Natural killer cell (primary cell): ENCODE measurements around the gene LCN15. TPM values are rescaled to one million over a fixed set of nuclear protein-coding genes. Genes with fewer than 3 reads are reported as not detected.
A peak's percentile ranks its signal among the peaks of the same experiment; 100 is the strongest.
"Not testable (repeated sequence)": the region's sequence is repeated elsewhere in the genome, so short reads cannot be mapped to it uniquely, and the experiment has no call there.

ENCODE experiments used
- ATAC-seq, 3 donors: fragments of 150-1000 bp in 2 of 3; fragments of 200-7000 bp in 1 of 3; cut with Tn5 transposase; 1 replicate in 1 of 3; 2 replicates in 2 of 3; pipeline ENCODE4 v1.10.0; 2021; ENCODE audit warnings: mild to moderate bottlenecking in 2 of 3, moderate library complexity in 2 of 3
- DNase-seq, 2 donors: peaks; one replicate each; pipeline versions ENCODE4 v3.0.0 to v3.0.0-alpha.2; 2013 to 2021; ENCODE audit warnings: mixed read lengths in 1 of 2
- H3K27ac ChIP-seq: one replicate; pipeline ENCODE4 v1.5.1; 2013; ENCODE audit warnings: mild to moderate bottlenecking, low read length
- H3K27me3 ChIP-seq: one replicate; pipeline ENCODE4 v1.6.1; 2013; ENCODE audit warnings: low read length; ENCODE audit not compliant: control insufficient read depth, insufficient read depth
- H3K36me3 ChIP-seq: one replicate; pipeline ENCODE4 v1.6.1; 2013; ENCODE audit warnings: low read length; ENCODE audit not compliant: control insufficient read depth, insufficient read depth
- H3K4me1 ChIP-seq: one replicate; pipeline ENCODE4 v1.6.1; 2013; ENCODE audit warnings: low read length; ENCODE audit not compliant: control insufficient read depth, insufficient read depth
- H3K4me3 ChIP-seq: one replicate; pipeline ENCODE4 v1.5.1; 2013; ENCODE audit warnings: low read length
- H3K9me3 ChIP-seq: one replicate; pipeline ENCODE4 v1.6.1; 2013; ENCODE audit warnings: low read length; ENCODE audit not compliant: control insufficient read depth, insufficient read depth
- H3K27ac Mint-ChIP-seq, 2 donors: one replicate each; pipeline ENCODE4 v1.8.0; 2022; ENCODE audit warnings: mild to moderate bottlenecking in 2 of 2, mixed read lengths in 2 of 2, moderate library complexity in 1 of 2
- H3K27me3 Mint-ChIP-seq, 2 donors: one replicate each; pipeline ENCODE4 v1.8.0; 2022; ENCODE audit warnings: low read depth in 2 of 2, mixed read lengths in 2 of 2
- H3K36me3 Mint-ChIP-seq: one replicate; pipeline ENCODE4 v1.8.0; 2022; ENCODE audit warnings: mixed read lengths
- H3K4me1 Mint-ChIP-seq, 2 donors: one replicate each; pipeline ENCODE4 v1.8.0; 2022; ENCODE audit warnings: mixed read lengths in 2 of 2
- H3K4me3 Mint-ChIP-seq: one replicate; pipeline ENCODE4 v1.8.0; 2022; ENCODE audit warnings: mild to moderate bottlenecking, moderate library complexity, mixed read lengths
- H3K9me3 Mint-ChIP-seq, 2 donors: one replicate each; pipeline ENCODE4 v1.8.0; 2022; ENCODE audit warnings: mixed read lengths in 2 of 2
- WGBS: methylation state at CpG from one replicate; pipeline ENCODE4 v1.1.7; 2013; ENCODE audit warnings: missing lambda C conversion rate; ENCODE audit not compliant: insufficient coverage; 5-methylcytosine and 5-hydroxymethylcytosine counted together
- intact Hi-C: fragments of 100-400 bp; cut with micrococcal nuclease; formaldehyde crosslinking; loops from one replicate; pipeline ENCODE4 v1.14.2; 2022
- total RNA-seq, 4 donors: library from RNA; stranded (reverse); fragments of 120-200 nt in 1 of 4; gene quantifications; one replicate each; pipeline versions ENCODE4 v1.2.3 to v1.2.4, GENCODE V29; 2013 to 2022
- TF ChIP-seq, protein P1 (sequence below): fragments of 200-600 bp; IDR thresholded peaks from one replicate; pipeline ENCODE4 v1.8.0; 2022; ENCODE audit warnings: antibody characterized with exemption

LCN15 gene
- total RNA-seq, 3 donors from 2014 or later (not counting 1 experiment from before 2014, with no cell fraction given): not detected

DNA sequence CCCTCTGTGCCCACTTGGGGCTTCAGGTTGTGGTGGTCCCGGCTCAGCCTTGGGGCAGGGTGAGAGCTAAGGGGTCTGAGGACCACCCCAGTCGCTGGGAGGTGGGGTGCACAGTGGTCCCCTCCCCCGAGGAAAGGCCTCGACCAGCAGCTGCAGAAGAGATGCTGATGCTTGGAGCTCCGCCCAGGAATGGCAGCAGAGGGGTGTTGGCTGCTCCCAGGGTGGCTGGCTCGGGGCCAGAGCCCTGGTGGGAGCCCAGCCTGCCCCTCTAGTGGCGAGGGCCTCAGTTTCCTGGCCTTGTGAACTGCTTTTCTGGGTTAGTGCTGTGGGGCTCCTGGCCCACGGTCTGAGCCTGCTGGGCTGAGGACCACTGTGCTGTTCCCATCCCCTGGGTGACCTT is 50.8 kb downstream of the LCN15 start:
- H3K4me3 ChIP-seq: no peak overlapping the region
- no peak for ATAC-seq

DNA sequence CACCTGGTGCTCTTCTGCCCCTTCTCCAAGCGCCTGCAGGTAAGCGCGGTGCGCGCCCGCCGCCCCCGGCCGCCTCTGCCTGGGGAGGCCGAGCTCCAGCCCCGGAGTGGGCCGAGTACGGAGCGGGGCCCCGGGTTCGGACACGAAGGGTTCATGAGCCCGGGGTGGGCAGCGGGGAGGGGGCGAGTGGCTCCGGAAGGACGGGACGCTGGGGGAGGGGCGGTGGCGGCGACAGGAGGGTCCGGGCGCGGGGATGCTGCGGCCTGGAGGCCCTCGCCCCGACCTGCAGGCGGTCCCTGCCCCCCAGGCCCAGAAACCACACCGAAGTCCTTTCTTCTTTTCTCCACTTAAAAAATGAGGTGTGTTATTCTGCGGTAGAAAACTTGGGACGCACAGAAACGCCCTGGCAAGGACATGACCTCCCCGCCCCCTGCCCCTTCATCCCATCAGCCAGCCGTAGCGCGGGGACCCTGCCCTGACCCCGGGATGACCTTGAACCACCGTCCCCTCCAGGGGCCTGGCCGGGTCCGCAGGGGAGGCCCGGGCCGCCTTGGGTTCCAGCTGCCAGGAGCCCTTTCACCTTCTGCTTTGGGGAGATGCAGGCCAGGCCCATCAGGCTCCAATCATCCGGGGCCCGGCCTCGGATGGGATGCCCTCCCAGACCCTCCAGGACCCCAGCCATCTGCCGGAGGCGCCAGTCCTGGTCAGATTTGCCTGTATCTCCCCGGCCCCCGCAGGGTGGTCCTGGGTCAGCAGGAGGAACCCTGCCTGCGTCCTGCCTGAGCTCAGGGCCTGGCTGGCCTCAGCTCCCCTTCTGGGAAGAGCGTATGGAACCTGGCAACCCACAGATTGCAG is 51.4 kb downstream of the LCN15 start:
- ATAC-seq: no peak
- DNase-seq: no peak
- peaks cover 24 to 35% of the 10 kb centered on the region in 2 donors for H3K27me3 Mint-ChIP-seq
- Histone ChIP-seq H3K27ac (no peak overlapping the region), H3K27me3 (peaks cover 14% of the 10 kb centered on the region), H3K4me1 (peaks cover 14% of the 10 kb centered on the region), H3K9me3 (no peaks in the 10 kb centered on the region), H3K36me3 (no peaks in the 10 kb centered on the region), H3K4me3 (no peak overlapping the region)
- no peaks in the 10 kb centered on the region for H3K9me3 Mint-ChIP-seq
- H3K4me3 Mint-ChIP-seq: no peak overlapping the region
- H3K4me1 Mint-ChIP-seq: peaks cover 6 to 7% of the 10 kb centered on the region in 2 donors
- TF ChIP-seq, protein P1, sequence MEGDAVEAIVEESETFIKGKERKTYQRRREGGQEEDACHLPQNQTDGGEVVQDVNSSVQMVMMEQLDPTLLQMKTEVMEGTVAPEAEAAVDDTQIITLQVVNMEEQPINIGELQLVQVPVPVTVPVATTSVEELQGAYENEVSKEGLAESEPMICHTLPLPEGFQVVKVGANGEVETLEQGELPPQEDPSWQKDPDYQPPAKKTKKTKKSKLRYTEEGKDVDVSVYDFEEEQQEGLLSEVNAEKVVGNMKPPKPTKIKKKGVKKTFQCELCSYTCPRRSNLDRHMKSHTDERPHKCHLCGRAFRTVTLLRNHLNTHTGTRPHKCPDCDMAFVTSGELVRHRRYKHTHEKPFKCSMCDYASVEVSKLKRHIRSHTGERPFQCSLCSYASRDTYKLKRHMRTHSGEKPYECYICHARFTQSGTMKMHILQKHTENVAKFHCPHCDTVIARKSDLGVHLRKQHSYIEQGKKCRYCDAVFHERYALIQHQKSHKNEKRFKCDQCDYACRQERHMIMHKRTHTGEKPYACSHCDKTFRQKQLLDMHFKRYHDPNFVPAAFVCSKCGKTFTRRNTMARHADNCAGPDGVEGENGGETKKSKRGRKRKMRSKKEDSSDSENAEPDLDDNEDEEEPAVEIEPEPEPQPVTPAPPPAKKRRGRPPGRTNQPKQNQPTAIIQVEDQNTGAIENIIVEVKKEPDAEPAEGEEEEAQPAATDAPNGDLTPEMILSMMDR: no peak
- H3K36me3 Mint-ChIP-seq: no peaks in the 10 kb centered on the region
- WGBS: 7% methylated on average over 52 of the region's 56 CpGs
- no peak overlapping the region for H3K27ac Mint-ChIP-seq
- intact Hi-C loops: no loop called here

More for the DNA sequence above, 50.8 kb downstream of the LCN15 start:
- Mint-ChIP-seq H3K36me3 (no peaks in the 10 kb centered on the region), H3K27me3 (peaks cover 24 to 32% of the 10 kb centered on the region in 2 donors), H3K9me3 (no peaks in the 10 kb centered on the region), H3K4me1 (peaks cover 6 to 7% of the 10 kb centered on the region in 2 donors), H3K27ac (no peak overlapping the region), H3K4me3 (no peak overlapping the region)
- H3K9me3 ChIP-seq: no peaks in the 10 kb centered on the region
- DNase-seq: no peak
- H3K27me3 ChIP-seq: peaks cover 14% of the 10 kb centered on the region
- no peaks in the 10 kb centered on the region for H3K36me3 ChIP-seq
- H3K4me1 ChIP-seq: peaks cover 15% of the 10 kb centered on the region
- TF ChIP-seq, protein P1: no peak
- intact Hi-C loops: no loop called here
- 43% methylated on average over 8 of the region's 8 CpGs for WGBS
- H3K27ac ChIP-seq: no peak overlapping the region

DNA sequence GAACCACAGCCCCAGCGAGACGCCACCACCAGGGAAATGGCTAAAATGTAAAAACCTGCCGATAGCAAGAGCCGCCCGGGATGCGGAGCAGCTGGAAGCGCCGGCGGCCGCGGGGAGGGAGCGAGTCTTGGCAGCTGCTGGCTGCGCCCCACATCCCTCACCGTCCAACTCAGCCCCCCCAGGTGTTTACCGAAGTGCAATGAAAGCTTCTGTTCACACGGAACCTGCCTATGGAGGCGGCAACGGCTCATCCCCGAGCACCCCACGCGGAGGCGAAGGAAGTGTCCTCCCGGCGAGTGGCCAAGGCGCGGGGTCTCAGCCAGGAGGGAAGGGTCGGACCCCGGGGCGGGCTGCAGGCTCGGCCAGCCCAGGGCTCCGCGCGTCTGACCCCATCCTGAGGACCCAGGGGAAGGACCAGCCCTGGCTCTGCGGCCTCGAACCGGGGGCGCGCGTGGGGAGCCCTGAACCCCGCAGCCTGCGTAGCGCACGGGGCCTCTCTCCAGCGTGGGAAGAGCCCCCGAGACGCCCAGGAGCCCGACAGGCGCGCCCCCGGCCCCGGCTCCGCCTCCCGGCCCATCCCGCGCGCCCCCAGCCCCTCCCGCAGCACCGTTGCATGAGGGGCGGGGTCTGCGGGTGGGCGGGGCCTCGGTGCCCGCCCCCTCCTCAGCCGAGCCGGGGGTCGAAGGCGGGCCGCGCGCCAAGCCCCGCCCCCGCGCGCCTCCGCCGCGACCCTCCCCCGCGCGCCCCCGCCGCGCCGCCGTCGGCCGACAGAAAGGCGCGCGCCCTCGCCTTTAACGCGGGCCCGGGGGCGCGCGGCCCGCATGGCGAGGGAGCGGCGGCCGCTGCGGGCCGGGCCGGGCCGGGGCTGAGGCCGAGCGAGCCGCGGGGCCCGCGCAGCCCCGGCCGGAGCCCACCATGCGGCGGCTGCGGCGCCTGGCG is 52.3 kb downstream of the LCN15 start, which contains the start of gene DIPK1B:
TSS of gene DIPK1B (plus strand) at position 822 of the 939 bp plus-strand sequence. CDS start at position 916, 94 bp downstream.
- intact Hi-C loops: no loop called here
- peaks cover 24 to 36% of the 10 kb centered on the region in 2 donors for H3K27me3 Mint-ChIP-seq
- Histone ChIP-seq H3K4me1 (peaks cover 14% of the 10 kb centered on the region), H3K27me3 (peaks cover 14% of the 10 kb centered on the region), H3K9me3 (no peaks in the 10 kb centered on the region), H3K4me3 (no peak within 1 kb of the TSS), H3K36me3 (no peaks in the 10 kb centered on the region), H3K27ac (no peak within 1 kb of the TSS)
- DNase-seq: peak in 1 of 2 donors; percentile 38
- H3K9me3 Mint-ChIP-seq: no peaks in the 10 kb centered on the region
- H3K4me3 Mint-ChIP-seq: peak within 1 kb of the TSS; percentile 83
- peaks cover 6 to 7% of the 10 kb centered on the region in 2 donors for H3K4me1 Mint-ChIP-seq
- no peaks in the 10 kb centered on the region for H3K36me3 Mint-ChIP-seq
- ATAC-seq: peak; percentile 47 to 59 (median 53)
- H3K27ac Mint-ChIP-seq: no peak within 1 kb of the TSS
- TF ChIP-seq, protein P1: no peak
- 1% methylated on average over 119 of the region's 119 CpGs for WGBS

DNA sequence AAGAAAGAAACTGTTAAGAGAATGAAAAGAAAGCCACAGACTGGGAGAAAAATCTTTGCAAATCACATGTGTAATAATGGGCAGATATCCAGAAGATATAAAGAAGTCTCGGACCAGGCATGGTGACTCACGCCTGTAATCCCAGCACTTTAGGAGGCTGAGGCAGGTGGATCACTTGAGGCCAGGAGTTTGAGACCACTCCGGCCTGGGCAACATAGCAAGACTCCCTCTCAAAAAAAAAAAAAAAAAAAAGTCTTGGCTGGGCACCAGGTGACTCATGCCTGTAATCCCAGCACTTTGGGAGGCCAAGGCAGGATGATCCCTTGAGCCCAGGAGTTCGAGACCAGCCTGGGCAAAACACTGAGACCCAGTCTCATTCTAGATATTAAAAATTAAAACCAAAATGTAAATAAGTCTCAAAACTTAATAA is 53.1 kb downstream of the LCN15 start:
- 84% methylated on average over 4 of the region's 4 CpGs for WGBS
- H3K9me3 Mint-ChIP-seq, H3K4me1 Mint-ChIP-seq, H3K27ac Mint-ChIP-seq, H3K27ac ChIP-seq, H3K9me3 ChIP-seq, DNase-seq, H3K36me3 ChIP-seq, H3K36me3 Mint-ChIP-seq, H3K4me3 ChIP-seq, intact Hi-C loops, ATAC-seq: not testable (repeated sequence)
- H3K27me3 Mint-ChIP-seq: peaks cover 24 to 36% of the 10 kb centered on the region in 2 donors
- peaks cover 14% of the 10 kb centered on the region for H3K27me3 ChIP-seq
- H3K4me3 Mint-ChIP-seq: peak overlapping the region; percentile 83
- H3K4me1 ChIP-seq: peaks cover 14% of the 10 kb centered on the region
